Nephron progenitor cell (in vitro differentiated cells): Measurements from ENCODE around the gene CAMTA1.
"Not testable (repeated sequence)": the region's sequence is repeated elsewhere in the genome, so short reads cannot be mapped to it uniquely, and the experiment has no call there.

Experiments
- DNase-seq: peaks from one replicate; pipeline ENCODE4 v3.0.0; 2021
- H3K27ac Mint-ChIP-seq: 2 replicates; pipeline ENCODE4 v1.8.0; 2021; ENCODE audit warnings: mild to moderate bottlenecking, moderate library complexity, mixed read lengths
- H3K27me3 Mint-ChIP-seq: 2 replicates; pipeline ENCODE4 v1.8.0; 2021; ENCODE audit warnings: mild to moderate bottlenecking, low read depth, mixed read lengths; ENCODE audit not compliant: poor library complexity
- H3K36me3 Mint-ChIP-seq: 2 replicates; pipeline ENCODE4 v1.8.0; 2021; ENCODE audit warnings: low read depth, mixed read lengths
- H3K4me1 Mint-ChIP-seq: 2 replicates; pipeline ENCODE4 v1.8.0; 2021; ENCODE audit warnings: mixed read lengths
- H3K4me3 Mint-ChIP-seq: 2 replicates; pipeline ENCODE4 v1.8.0; 2021; ENCODE audit warnings: mild to moderate bottlenecking, moderate library complexity, mixed read lengths
- H3K9me3 Mint-ChIP-seq: 2 replicates; pipeline ENCODE4 v1.8.0; 2021; ENCODE audit warnings: mild to moderate bottlenecking, moderate library complexity, mixed read lengths
- CTCF ChIP-seq: fragments of 200-600 bp; sonication (generic); IDR thresholded peaks from 2 replicates; pipeline ENCODE4 v1.5.0; 2021; ENCODE audit warnings: antibody characterized with exemption

CAMTA1 gene

GRCh38 chr1:7159116-7159781 is 374.0 kb downstream of the CAMTA1 start:
- H3K9me3 Mint-ChIP-seq: peaks cover 26% of the 10 kb centered on the region
- peaks cover 5% of the 10 kb centered on the region for H3K4me1 Mint-ChIP-seq
- H3K4me3 Mint-ChIP-seq: no peak overlapping the region
- no peak for DNase-seq
- no peak for TF ChIP-seq CTCF
- no peaks in the 10 kb centered on the region for H3K36me3 Mint-ChIP-seq
- peaks cover 24% of the 10 kb centered on the region for H3K27me3 Mint-ChIP-seq
- no peak overlapping the region for H3K27ac Mint-ChIP-seq

- H3K9me3 Mint-ChIP-seq, DNase-seq, H3K36me3 Mint-ChIP-seq, H3K4me3 Mint-ChIP-seq, H3K27ac Mint-ChIP-seq: not testable (repeated sequence)
- Mint-ChIP-seq H3K27me3 (peaks cover 13% of the 10 kb centered on the region), H3K4me1 (peaks cover 24% of the 10 kb centered on the region)
Observed at GRCh38 chr1:7168554-7168953, 383.3 kb downstream of the CAMTA1 start.

GRCh38 chr1:7171168-7171567 is 385.9 kb downstream of the CAMTA1 start:
- H3K36me3 Mint-ChIP-seq: no peaks in the 10 kb centered on the region
- H3K27ac Mint-ChIP-seq: no peak overlapping the region
- H3K4me3 Mint-ChIP-seq: no peak overlapping the region
- H3K9me3 Mint-ChIP-seq: peaks cover 6% of the 10 kb centered on the region
- H3K4me1 Mint-ChIP-seq: peaks cover 29% of the 10 kb centered on the region
- no peak for DNase-seq
- H3K27me3 Mint-ChIP-seq: peaks cover 12% of the 10 kb centered on the region
- no peak for TF ChIP-seq CTCF

- Mint-ChIP-seq H3K27me3 (peaks cover 12% of the 10 kb centered on the region), H3K4me1 (peaks cover 29% of the 10 kb centered on the region), H3K36me3 (peaks cover 1% of the 10 kb centered on the region), H3K9me3 (peaks cover 8% of the 10 kb centered on the region), H3K4me3 (no peak overlapping the region), H3K27ac (no peak overlapping the region)
- DNase-seq: no peak
- TF ChIP-seq CTCF: no peak
Observed at GRCh38 chr1:7171574-7171973, 386.3 kb downstream of the CAMTA1 start.

- peak; percentile 46 for DNase-seq
Observed at GRCh38 chr1:7172804-7173203, 387.6 kb downstream of the CAMTA1 start.

GRCh38 chr1:7174561-7174960 is 389.3 kb downstream of the CAMTA1 start:
- H3K27ac Mint-ChIP-seq: no peak overlapping the region
- no peak for TF ChIP-seq CTCF
- H3K4me1 Mint-ChIP-seq: peaks cover 39% of the 10 kb centered on the region
- H3K4me3 Mint-ChIP-seq: no peak overlapping the region
- no peak for DNase-seq
- H3K27me3 Mint-ChIP-seq: peaks cover 16% of the 10 kb centered on the region
- H3K36me3 Mint-ChIP-seq: peaks cover 14% of the 10 kb centered on the region
- peaks cover 30% of the 10 kb centered on the region for H3K9me3 Mint-ChIP-seq

More at GRCh38 chr1:7172804-7173203, 387.6 kb downstream of the CAMTA1 start:
- no peak for TF ChIP-seq CTCF
- Mint-ChIP-seq H3K36me3 (peaks cover 11% of the 10 kb centered on the region), H3K9me3 (peaks cover 21% of the 10 kb centered on the region), H3K27me3 (peaks cover 15% of the 10 kb centered on the region), H3K27ac (peak overlapping the region; percentile 16), H3K4me3 (peak overlapping the region; percentile 34), H3K4me1 (peaks cover 31% of the 10 kb centered on the region)
